SK-N-DZ (cell line): Measurements from ENCODE around the gene GLT6D1.

Experiments used
- DNase-seq: peaks from one replicate; pipeline ENCODE4 v3.0.0-alpha.2; 2015; ENCODE audit warnings: low spot score

The GLT6D1 gene

GRCh38 chr9:135622415-135623020, 16.8 kb downstream of the GLT6D1 start:
- DNase-seq, result no peak

GRCh38 chr9:135620558-135620957, 18.8 kb downstream of the GLT6D1 start:
- no peak for DNase-seq

GRCh38 chr9:135619599-135619886, 19.8 kb downstream of the GLT6D1 start:
- DNase-seq, result no peak

- no peak for DNase-seq
Measured at GRCh38 chr9:135618866-135619598, 20.3 kb downstream of the GLT6D1 start.

- no peak for DNase-seq
Measured at GRCh38 chr9:135617991-135618411, 21.3 kb downstream of the GLT6D1 start.

DNA sequence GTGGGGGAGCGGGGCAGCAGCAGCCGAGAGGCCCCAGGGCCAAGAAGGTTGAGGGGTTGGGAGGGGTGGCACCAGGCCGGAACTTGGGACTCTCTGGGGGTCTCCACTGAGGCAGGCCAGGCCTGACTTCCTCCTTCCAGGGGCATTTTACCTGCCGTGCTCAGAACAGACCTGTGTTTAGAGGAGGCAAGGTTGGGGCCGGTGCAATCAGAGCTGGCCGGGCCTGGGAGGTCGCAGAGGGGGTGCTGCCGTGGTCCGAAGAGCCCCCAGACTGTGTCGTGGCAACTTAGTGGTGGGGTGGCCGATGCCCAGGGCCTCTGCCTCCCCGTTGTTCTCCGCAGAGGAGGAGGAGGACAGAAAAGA, 21.8 kb downstream of the GLT6D1 start:
- DNase-seq, result no peak

DNA sequence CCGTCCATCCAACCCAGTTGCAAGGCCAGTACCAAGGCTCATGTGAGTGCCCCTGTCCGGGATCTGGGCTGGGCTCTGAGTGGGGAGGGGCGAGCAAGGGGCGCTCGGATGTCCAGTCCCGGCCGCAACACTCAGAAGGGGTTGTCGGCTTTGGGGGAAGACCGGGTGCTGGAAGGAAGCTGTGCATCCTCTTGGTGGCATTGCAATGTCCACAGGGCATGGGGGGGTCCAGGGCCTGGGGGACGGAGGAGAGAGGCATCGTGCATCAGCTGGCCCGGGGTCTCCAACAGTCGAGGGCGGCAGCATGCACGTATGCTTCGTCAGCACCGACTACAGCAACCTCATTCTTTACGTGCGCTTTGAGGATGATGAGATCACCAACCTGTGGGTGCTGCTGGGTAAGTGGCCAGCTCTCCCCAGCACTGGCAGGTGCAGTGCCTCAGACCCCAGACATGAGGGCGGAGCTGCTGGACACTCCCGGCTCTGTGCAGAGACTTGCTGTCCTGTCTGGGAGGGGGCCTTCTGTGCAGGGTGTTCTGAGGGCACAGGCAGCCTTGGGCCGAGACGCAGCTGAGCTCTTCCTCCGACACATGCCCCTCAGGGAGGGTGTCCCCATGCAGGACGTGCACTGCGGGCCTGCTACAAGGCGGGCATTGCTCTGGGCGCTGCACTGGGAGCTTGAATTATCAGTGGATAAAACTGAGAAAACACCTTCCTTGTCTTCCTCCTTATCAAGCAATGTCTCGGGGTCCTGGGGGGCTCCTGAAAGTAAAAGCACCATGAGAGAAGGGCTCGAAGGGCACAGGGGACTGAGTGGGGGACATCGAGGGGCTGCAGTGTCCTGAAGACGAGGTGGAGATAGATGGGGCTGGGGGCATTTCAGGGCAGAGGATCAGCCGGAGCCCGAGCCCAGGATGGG, 22.5 kb downstream of the GLT6D1 start:
- DNase-seq, result no peak

- DNase-seq, result no peak
Measured at GRCh38 chr9:135615666-135616618, 23.4 kb downstream of the GLT6D1 start.

- no peak for DNase-seq
Measured at GRCh38 chr9:135614821-135615665, 24.3 kb downstream of the GLT6D1 start.

GRCh38 chr9:135613946-135614805, 25.2 kb downstream of the GLT6D1 start:
- no peak for DNase-seq

GRCh38 chr9:135612981-135613910, 26.1 kb downstream of the GLT6D1 start:
- DNase-seq, result no peak

GRCh38 chr9:135612437-135612836, 26.9 kb downstream of the GLT6D1 start:
- DNase-seq, result no peak

DNA sequence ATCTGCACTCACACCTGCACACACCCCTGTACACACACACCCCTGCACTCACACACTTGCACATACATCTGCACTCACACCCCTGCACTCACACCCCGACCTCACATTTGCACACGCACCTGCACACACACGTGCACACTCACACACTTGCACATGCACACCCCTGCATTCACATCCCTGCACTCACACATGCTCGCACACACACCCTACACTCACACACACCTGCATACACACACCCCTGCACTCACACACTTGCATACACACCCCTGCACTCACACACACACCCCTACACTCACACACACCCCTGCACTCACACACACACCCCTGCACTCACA, 27.5 kb downstream of the GLT6D1 start:
- no peak for DNase-seq

- DNase-seq, result no peak
Measured at GRCh38 chr9:135611142-135611874, 28.0 kb downstream of the GLT6D1 start.

DNA sequence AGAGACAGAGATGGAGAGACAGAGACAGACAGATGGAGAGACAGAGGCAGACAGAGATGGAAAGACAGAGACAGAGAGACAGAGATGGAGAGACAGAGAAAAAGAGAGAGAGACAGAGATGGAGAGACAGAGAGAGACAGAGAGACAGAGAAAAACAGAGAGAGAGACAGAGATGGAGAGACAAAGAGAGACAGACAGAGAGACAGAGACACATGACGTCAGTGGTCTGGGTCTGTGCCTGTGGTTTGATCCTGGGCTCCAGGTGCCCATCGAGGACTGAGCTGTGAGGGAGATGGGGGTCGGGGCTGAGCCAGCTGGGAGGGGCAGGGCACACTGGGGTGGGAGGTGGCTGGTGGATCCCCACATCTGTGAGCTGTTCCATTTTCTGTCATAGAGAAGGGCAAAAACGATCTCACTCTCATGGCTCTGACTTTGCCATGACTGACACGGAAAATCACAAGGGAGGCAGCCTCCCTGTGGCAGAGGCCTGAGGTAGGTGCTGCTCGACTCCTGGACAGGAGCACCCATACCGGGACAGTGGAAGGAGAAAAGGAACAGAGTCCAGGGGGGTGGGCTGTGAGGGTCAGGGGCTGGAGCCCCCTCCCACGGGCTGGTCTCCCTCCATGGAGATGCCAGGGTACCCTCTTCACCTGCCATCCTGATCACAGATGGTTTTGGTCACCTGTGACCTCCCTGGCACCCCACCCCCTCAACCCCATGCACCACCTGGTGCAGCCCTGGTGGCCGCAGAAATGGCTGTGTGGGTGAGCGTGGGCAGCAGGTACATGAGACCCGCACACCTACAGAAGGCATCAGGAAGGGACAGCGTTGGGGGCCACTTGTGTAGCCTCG, 28.8 kb downstream of the GLT6D1 start:
- no peak for DNase-seq

- no peak for DNase-seq
Measured at GRCh38 chr9:135609366-135609955, 29.9 kb downstream of the GLT6D1 start.

DNA sequence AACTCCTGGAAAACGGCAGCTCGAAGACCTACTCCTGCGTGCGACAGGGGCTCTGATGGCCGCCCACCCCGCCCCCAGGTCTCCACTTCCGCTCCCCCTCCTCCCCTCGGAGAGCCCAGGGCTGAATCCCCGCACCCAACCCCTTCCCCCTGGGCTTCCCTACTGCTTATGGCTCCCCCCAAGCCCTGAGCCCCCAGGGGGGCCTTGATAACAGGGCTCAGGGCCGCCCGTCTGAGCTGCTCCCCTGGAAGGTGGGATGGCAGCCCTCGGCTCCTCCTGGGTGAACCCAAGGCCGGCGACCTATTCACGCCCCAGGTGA, 30.4 kb downstream of the GLT6D1 start:
- no peak for DNase-seq
